NCI-H1417 (cell line): ENCODE results near the gene MTHFD2L.

Experiments
- DNase-seq, 3 experiments: peaks; one replicate each; lab custom pipeline; 2025; lab: John Stamatoyannopoulos, UW

MTHFD2L gene

DNA sequence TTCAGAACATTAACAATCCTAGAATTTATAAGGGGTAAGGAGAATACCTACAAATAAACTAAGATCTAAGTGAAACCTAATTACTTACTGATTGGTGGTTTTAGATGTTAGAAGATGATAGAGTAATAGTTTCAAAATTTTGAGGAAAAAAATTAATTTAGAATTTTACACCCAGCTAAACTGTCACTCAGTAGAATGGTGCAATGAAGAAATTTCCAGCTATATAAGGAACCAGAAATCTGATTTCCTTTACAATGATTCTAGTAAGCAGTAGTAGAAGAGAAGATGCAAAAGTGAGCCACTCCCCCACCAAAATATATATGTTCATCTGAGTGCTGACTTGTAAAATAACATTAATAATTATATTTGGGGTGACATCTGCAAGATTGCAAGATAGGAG lies 95.0 kb downstream of the MTHFD2L start:
- no peak for DNase-seq

DNA sequence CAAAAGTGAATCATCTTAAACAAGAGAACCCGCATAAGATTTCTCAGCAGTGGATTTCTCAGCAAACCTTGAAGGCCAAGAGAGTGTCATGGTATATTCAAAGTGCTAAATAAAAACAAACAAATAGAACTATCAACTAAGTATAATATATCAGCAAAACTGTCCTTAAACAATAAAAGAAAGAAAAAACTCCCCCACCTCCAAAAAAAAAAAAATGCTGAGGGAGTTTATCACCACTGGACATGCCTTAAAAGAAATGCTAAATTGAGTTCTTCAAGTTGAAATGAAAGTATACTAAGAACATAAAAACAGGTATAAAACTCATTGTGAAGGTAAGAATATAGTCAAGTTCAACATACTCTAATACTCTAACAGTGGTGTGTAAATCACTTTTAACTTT lies 96.5 kb downstream of the MTHFD2L start:
- DNase-seq = no peak

DNA sequence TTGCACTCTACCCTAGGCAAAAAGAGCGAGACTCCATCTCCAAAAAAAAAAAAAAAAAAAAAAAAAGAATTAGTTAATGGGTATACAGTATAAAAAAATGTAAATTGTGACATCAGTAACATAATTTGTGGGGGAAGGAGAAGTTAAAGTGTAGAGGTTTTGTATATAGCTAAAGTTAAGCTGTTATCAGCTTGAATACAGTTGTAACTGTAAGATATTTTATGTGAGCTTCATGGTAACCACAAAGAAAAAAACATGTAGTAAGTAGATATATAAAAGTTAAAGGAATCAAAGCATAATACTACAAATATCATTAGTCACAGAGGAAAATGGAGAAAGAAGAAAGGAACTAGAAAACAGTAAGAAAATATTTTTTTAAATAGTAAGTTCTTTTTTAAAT lies 97.2 kb downstream of the MTHFD2L start:
- no peak for DNase-seq

DNA sequence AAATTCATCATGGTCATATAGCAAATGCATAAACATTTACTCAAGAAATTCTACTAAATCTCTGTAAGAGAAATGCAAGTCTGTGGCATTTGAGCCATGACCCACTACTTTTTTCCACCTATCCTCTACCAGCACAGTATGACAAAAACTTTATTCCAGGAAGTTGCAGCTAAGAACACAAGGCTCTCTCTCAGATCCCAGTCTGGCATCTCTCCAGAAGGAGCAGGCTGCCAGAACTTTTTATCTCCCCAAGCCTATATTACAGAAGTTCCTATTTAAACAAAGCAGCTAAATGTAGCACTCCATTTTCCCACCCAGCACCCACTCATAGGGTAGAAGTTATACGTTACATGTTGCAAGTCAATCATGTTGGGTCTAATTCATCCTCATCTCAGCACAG lies 101.0 kb downstream of the MTHFD2L start:
- no peak for DNase-seq

DNA sequence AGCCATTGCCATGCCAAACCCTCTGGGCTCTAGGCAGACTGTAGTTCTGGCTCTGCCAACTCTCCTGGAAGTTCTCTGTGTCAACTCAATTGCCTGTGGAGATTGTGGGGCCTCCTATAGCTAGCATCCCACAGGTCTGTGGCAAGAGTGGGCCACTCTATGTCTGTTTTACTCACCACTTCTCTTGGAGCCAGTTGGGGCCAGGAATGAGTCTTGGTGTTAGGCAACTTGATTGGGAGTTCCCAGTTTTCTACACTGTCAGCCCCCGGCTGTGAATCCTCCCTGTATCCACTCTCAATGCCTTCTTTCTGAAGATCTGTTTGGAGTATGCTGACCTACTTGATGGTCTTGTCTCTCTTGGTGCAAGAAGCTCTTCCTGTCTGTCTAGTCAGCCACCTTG lies 102.1 kb downstream of the MTHFD2L start:
- DNase-seq = no peak

DNA sequence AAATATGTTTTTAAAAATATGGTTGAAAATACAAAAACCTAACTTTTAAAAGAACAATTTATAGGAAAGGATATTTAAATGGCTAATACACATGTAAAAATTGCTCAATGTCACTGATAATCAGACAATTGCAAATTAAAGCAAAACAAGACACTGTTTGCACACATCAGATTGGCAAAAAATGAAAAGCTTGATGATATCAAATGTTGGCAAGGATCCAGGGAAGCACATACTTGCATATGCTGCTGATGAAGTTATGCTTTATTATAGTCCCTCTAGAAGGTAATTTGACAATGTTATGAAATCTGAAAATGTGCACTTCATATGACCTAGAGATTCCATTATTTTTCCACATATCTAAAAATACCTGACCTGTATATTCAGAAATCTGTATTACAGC lies 104.6 kb downstream of the MTHFD2L start:
- peak in 1 of 3 experiments; percentile 27 for DNase-seq

DNA sequence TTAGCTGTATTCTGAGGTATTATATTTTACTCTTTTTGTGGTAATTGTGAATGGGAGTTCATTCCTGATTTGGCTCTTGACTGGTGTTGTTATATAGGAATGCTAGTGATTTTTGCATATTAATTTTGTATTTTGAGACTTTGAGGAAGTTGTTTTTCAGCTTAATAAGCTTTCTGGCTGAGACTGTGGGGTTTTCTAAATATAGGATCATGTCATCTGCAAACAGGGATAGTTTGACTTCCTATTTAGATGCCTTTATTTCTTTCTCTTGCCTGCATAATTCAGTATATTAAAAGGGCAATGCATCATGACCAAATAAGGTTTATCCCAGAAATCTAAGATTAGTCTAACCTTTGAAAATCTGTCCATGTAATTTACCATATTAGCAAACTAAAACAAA lies 105.6 kb downstream of the MTHFD2L start:
- DNase-seq = no peak

DNA sequence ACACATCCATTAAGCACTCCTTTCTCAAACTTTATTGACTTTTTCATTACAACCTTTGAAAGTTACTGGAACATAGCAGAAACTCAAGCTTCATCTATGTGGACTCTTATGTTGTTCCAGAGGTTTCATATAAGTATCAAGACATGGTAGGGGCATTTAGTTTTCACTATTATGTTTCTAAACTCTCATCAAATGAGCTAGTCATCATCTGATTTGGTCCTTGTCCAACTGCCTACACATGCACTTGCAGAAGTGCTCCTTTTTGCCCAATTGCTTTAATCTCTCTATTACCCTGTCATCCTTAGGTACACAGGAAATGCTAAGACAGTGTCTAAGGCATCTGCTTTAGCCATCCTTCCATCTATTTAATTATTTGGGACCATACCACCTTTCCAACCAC lies 108.2 kb downstream of the MTHFD2L start:
- DNase-seq = no peak

DNA sequence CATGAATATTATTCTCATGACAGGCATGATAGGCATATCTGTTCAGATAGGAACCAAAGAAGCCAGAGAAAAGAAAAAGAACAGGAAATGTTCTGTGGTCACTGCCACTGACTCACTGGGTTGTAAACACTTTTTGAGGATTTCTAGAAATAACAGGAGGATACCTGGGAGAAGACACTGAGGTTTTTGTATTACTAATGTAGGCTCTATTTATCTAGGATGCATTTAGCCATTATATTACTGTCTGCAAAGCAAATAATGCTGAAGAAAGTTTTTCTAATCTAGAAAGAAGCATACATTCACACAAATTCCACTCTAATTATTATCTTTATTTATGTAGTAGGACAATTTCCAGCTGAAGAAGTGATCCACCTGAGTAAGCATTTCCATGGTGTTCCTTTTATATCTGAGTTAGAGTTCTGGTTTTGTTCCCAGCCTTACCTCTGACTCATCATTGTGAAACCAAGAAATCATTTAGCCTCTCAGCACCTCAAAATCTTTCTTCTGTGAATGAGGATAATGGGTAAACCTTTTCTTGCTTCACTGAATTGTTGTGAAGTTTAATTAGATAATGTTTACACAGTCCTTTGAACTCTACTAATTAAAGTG lies 110.2 kb downstream of the MTHFD2L start:
- peak in 1 of 3 experiments; percentile 2 for DNase-seq

DNA sequence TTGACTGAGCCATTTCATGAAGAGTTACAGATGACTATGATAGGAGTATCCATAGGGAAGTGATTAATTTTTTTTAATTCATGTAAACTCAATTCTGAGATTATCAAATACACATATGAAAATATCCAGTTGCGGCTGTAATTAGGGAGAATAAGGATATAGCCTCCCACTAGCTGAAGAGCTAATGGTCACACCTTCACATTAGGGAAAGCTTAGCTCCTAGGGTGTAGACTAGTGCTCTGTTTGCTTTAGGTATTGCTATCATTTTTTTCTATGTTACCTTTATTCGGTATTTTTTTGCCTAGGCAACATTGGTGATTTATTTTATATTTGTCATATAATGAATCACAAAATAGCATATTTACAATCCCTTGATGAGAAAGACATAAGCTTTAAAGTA lies 110.7 kb downstream of the MTHFD2L start:
- DNase-seq = no peak

DNA sequence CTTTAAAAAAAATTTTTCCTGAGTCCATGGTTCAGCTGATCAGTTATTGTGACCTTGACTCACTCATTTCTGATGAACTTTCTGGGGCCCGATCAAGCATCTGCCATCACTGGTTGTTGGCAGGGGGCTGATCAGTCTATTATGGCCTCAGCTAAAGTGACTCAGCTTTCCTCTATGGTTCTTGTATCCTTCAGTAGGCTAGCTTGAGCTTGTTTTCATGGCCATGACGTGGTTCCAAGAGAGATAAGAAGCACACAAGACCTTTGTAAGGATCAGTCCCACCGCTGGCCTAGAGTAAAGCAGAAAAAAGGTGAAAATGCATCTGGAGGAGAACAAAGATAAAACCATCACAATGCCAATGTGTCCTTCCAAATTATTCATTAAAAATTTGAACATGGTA lies 120.6 kb downstream of the MTHFD2L start:
- no peak for DNase-seq

DNA sequence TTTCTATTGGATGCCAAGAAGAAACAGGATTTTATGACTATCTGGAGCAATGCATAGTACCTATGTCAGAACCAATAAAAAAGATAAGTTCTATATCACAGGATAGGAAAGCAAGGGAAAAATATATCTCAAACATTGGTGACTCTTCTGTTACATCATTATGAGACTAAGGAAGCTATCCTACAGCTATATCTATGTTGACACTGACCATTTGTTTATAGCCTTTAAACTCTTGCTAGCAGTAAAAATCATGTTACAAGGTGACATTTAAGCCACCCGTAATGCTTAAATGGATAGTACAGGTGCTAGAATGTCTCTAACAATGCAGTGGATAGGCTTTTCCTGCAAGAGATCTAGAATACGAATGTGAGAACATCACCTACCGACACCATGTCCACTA lies 121.8 kb downstream of the MTHFD2L start:
- DNase-seq = no peak

DNA sequence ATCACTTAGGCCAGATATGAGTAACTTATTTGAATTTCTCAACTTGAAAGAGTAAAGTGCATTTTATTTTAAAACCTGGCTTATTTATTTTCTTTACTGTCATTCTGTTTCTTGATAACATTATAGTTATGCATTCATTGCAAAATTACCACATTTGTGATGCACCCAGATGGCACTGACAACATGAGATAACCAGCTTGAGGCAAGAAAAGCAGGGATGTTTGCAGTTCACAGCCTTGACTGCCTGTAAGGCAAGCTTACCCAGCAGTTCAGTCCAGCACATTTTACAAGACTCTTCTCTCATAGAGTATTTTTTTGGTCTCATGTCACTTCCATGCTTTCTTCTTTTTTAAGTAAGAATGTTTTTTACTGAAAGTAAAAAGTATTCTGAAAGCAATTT lies 125.0 kb downstream of the MTHFD2L start:
- no peak for DNase-seq

DNA sequence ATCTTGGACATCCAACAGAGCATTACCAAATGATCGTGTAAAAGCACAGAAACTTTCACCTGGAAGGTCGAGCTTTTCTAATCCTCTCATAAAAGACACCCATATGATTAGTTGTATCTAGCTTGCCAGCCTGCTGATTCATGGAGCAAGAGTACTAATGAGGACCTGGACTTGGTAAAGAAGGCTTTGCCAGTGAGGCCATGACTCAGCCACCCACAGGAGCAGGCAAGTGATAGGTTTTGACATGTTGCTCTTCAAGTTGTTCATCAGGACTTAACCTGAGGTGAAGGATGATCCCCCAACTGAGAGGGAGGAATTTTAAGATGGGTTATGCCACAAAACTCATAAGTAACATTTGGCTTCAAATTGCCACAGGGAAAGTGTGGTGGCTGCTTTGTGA lies 125.7 kb downstream of the MTHFD2L start:
- DNase-seq = no peak

DNA sequence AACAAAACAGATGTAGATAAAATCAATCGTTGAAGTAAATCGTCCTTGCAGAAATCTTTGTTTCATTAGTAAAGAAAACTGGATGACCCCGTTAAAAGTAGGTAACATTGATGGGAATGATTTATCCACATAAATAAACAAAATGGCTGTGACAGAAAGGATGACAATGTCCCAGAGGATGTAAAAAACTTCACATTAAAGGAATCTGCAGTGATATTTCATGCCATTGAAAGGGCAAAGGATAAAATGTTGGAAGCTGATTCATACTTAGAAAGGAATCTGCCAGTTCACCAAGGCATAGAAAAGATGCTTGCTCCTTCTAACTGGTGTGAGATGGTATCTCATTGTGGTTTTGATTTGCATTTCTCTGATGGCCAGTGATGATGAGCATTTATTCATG lies 126.1 kb downstream of the MTHFD2L start:
- DNase-seq = no peak

DNA sequence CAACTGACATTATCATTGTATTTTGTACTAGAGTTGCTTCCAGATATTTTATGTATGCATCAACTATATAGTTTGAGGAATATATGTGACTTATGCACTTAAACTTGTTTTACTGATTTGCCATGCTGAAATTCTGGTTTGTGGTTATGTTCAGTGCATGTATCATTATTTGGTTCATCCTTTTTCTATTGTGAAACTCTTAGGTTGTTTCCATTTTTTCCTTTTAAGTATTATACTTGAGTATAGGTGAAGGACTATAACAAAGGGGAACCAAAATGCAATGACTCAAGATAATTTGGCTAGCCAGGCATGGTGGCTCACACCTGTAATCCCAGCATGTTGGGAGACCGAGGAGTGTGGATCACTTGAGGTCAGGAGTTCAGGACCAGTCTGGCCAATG lies 129.2 kb downstream of the MTHFD2L start:
- DNase-seq = no peak

DNA sequence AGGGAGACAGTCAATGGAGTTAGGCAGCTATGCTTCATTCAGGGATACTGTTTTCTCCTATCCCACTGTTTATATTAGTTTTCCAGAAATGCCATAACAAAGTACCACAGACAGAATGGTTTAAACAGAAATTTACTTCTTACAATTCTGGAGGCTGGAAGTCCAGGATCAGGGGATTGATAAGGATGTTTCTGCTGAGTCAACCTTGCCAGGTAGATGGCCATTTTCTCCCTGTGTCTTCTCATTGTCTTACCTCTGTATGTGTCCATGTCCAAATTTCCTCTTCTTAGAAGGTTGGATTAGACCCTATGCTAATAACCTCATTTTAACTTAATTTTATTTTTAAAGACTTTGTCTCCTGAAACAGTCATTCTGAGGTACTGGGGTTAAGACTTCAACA lies 129.9 kb downstream of the MTHFD2L start:
- DNase-seq = no peak

DNA sequence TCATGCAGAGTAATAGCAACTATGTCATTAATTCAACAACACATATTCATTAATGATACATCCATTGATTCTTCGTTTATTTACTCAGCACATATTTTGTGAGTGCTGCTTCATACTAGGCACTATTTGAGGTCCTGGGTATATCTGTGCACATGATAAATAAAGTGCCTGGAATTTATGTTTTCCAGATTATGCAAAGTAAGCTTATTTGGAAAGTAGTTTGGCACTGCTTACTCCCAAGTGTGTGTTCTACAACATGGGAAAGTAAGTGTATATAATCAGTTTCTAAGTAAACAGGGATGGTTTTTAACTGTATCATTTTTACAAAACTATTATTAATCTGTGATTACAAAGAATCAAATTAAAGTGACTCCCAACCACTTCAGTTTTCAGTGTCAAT lies 133.6 kb downstream of the MTHFD2L start:
- DNase-seq = no peak

DNA sequence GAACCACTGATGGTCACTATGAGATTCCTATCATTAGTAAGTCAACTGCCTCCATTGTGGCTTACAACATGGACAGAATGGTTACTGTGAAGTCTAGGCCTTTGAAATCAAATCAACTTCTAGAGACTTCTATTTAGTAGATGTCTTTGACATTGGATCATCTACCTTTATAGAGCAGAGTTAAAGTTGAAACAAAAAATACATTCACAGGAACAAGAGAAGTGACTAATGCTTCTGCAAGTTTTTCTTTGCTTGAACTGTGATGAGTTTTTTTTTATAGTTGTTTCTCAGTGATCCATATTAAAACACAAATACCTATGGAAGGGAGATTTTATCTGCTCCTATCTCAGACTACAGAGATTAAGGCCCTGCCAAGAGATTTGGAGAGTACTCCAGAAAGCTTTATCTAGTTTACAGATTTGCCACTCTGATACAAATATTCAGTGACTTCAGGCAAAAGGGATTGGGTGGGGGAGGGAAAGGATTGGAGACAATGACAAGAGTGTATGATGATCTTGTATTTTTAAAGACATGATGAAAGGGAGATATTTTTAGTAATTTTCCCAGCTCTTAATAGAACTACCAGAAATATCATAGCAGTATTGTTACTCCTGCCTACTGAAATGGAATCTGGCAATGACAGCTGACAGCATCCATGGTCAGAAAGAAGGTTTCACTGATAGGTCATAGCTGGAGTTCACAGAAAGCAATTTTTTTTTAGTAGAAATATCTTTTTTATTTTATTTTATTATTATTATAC lies 134.4 kb downstream of the MTHFD2L start:
- DNase-seq = no peak

DNA sequence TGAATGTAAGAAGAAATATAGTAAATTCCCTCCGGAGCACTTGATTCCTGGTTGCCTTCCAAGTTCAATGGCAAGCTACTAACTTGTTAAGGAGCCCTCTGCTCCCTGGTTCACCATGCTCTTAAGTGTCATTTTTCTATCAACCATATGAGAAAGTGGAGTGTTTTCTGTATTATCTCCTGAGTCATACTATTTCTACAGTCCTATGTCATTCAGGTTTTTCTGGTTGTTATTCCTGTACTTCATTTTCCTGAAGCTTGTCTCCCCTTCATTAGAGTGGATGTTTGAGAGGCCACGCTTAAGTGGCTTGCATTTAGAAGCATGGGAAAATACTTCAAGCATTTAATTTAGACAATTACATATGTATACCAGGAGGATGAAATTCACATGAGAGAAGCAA lies 135.6 kb downstream of the MTHFD2L start:
- peak in 1 of 3 experiments; percentile 90 for DNase-seq

DNA sequence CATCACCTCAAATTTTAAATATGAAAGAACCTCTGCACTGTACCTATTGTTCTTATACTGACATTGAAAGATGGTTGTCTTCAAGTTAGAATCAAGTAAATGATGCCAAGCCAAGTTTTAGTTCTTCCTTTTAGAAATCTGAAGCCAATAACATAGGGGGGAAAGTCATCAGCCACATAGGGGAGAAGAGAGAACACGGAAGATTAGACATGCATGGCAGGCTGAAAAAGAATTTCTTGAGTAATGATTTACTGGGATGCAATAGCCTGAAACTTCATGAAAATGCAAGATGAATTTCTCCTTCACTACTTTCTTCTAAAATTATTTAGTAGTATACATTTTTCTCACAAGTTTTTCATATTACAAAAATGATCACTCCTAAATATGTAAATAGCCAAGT lies 136.8 kb downstream of the MTHFD2L start:
- DNase-seq = no peak

DNA sequence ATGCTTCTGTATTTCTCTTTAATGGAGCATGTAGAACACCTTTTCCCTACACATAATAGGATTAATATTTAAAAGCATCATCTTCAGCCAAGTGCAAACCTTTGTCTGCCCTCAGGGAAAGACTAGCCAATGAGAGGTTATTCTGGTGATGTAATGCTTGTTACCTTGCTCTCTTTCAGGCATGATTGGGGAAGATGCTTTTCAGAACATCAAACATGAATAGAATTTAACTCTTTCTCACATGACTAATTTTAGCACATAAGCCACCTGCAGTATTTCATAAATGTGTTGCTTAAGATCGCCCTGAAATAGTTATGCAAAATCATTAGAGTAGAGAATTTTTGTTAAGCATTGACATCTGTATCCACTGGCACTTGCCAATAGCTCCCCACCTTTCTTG lies 139.6 kb downstream of the MTHFD2L start:
- peak in 1 of 3 experiments; percentile 7 for DNase-seq

DNA sequence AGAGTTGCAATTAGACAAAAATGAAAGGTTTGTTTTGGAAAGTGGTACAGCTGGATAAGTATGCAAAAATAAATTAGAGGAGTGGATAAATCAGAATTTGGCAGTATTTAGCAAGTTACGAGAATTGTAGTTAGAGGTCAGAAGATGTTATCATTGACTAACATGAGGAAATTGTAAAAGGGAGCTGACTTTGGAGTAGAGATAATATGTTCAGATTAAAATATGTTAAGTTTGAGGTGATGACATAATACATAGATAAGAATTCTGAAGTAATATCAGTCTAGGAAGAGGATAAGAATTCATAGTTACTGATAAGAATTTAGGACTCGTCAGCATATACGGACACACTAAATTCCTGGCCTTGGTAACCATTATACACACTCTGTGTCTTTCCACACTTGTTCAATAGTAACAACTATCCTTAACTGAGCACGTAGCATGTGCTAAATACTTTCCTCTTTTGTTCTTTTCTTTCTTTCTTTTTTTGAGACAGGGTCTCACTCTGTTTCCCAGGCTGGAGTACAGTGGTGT lies 146.2 kb downstream of the MTHFD2L start:
- no peak for DNase-seq

DNA sequence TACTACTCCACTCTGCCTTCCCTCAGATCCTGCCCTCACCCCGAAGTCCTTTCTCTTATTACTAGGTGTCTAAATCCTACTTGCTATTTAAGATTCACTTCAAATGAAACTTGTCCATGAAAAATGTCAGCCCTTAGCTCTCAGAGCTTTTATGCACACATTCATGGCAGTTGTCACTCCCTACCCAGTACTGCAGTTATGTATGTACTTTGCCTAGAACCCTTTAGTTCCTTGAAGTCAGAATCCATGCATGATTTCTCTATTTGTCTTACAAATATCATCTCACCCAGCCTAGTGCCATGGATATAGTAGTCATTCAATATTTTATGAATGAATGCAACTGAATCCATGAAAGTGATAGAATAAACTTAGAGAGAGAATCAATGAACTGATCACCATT lies 147.1 kb downstream of the MTHFD2L start:
- DNase-seq = no peak
